ENCODE results near the gene CPPED1. TPM values are rescaled to one million over a fixed set of nuclear protein-coding genes. Genes with fewer than 3 reads are reported as not detected.

The CPPED1 gene
- total RNA-seq, 1 donor from 2014 or later, result 20.1 TPM

- TF ChIP-seq CTCF (IDR thresholded peaks at IDR 0.05), result no peak
- intact Hi-C loops (cut with DNase I), result no loop called here
- Histone ChIP-seq H3K27ac (no peak overlapping the region), H3K4me3 (no peak overlapping the region), H3K36me3 (no peaks in the 10 kb centered on the region), H3K4me1 (no peaks in the 10 kb centered on the region), H3K27me3 (no peaks in the 10 kb centered on the region), H3K9me3 (no peaks in the 10 kb centered on the region)
- no peak for DNase-seq
- no peak for ATAC-seq
Measured at GRCh38 chr16:12788758-12789157, 14.9 kb downstream of the CPPED1 start.

- ATAC-seq (peak; percentile 63), DNase-seq (no peak)
- H3K9me3 ChIP-seq, result no peaks in the 10 kb centered on the region
- no peak overlapping the region for H3K4me3 ChIP-seq
- TF ChIP-seq CTCF (IDR thresholded peaks at IDR 0.05), result no peak
- peaks cover 2% of the 10 kb centered on the region for H3K36me3 ChIP-seq
- intact Hi-C loops (cut with DNase I), result no loop called here
- no peaks in the 10 kb centered on the region for H3K4me1 ChIP-seq
- H3K27me3 ChIP-seq, result no peaks in the 10 kb centered on the region
- H3K27ac ChIP-seq, result no peak overlapping the region
Measured at GRCh38 chr16:12786081-12786480, 17.6 kb downstream of the CPPED1 start.

- no peaks in the 10 kb centered on the region for H3K9me3 ChIP-seq
- H3K36me3 ChIP-seq, result peaks cover 19% of the 10 kb centered on the region
- H3K27ac ChIP-seq, result no peak overlapping the region
- no peak for TF ChIP-seq CTCF (IDR thresholded peaks at IDR 0.05)
- intact Hi-C loops (cut with DNase I), result no loop called here
- DNase-seq (no peak), ATAC-seq (no peak)
- no peaks in the 10 kb centered on the region for H3K4me1 ChIP-seq
- no peaks in the 10 kb centered on the region for H3K27me3 ChIP-seq
- no peak overlapping the region for H3K4me3 ChIP-seq
Measured at GRCh38 chr16:12784076-12784475, 19.6 kb downstream of the CPPED1 start.

- no peak for TF ChIP-seq CTCF (IDR thresholded peaks at IDR 0.05)
- no peaks in the 10 kb centered on the region for H3K9me3 ChIP-seq
- DNase-seq, result no peak
- no peak for ATAC-seq
- H3K4me1 ChIP-seq, result no peaks in the 10 kb centered on the region
- H3K27me3 ChIP-seq, result no peaks in the 10 kb centered on the region
- H3K4me3 ChIP-seq, result no peak overlapping the region
- intact Hi-C loops (cut with DNase I), result no loop called here
- peaks cover 19% of the 10 kb centered on the region for H3K36me3 ChIP-seq
- H3K27ac ChIP-seq, result no peak overlapping the region
Measured at GRCh38 chr16:12781777-12782176, 21.9 kb downstream of the CPPED1 start.

- DNase-seq (no peak), ATAC-seq (no peak)
- no peaks in the 10 kb centered on the region for H3K9me3 ChIP-seq
- H3K27ac ChIP-seq, result no peak overlapping the region
- peaks cover 21% of the 10 kb centered on the region for H3K36me3 ChIP-seq
- no peak overlapping the region for H3K4me3 ChIP-seq
- intact Hi-C loops (cut with DNase I), result no loop called here
- no peaks in the 10 kb centered on the region for H3K27me3 ChIP-seq
- TF ChIP-seq CTCF (IDR thresholded peaks at IDR 0.05), result no peak
- no peaks in the 10 kb centered on the region for H3K4me1 ChIP-seq
Measured at GRCh38 chr16:12780467-12780866, 23.2 kb downstream of the CPPED1 start.

GRCh38 chr16:12778726-12779125, 25.0 kb downstream of the CPPED1 start:
- DNase-seq, result no peak
- no peak overlapping the region for H3K4me3 ChIP-seq
- H3K27ac ChIP-seq, result no peak overlapping the region
- H3K27me3 ChIP-seq, result no peaks in the 10 kb centered on the region
- intact Hi-C loops (cut with DNase I), result no loop called here
- H3K36me3 ChIP-seq, result peaks cover 24% of the 10 kb centered on the region
- no peaks in the 10 kb centered on the region for H3K9me3 ChIP-seq
- ATAC-seq, result no peak
- TF ChIP-seq CTCF (IDR thresholded peaks at IDR 0.05), result no peak
- no peaks in the 10 kb centered on the region for H3K4me1 ChIP-seq
